Activated T-helper 17 cell treated with anti-CD3 and anti-CD28 coated beads, Interleukin-2, amount 50 U/mL, for 72 hours (primary cell): ENCODE measurements around the gene SYPL2. TPM values are rescaled to one million over a fixed set of nuclear protein-coding genes. Genes with fewer than 3 reads are reported as not detected.
"Not testable (repeated sequence)": the region's sequence is repeated elsewhere in the genome, so short reads cannot be mapped to it uniquely, and the experiment has no call there.

Experiments
- ATAC-seq: fragments of 150-1000 bp; cut with Tn5 transposase; replicated peaks from 2 replicates; pipeline ENCODE4 v1.10.0; 2021; ENCODE audit warnings: mild to moderate bottlenecking, moderate library complexity
- H3K27ac Mint-ChIP-seq: one replicate; pipeline ENCODE4 v1.8.0; 2022; ENCODE audit warnings: mixed read lengths
- H3K27me3 Mint-ChIP-seq: one replicate; pipeline ENCODE4 v1.8.0; 2022; ENCODE audit warnings: mixed read lengths
- H3K36me3 Mint-ChIP-seq: one replicate; pipeline ENCODE4 v1.8.0; 2022; ENCODE audit warnings: low read depth, mild to moderate bottlenecking, mixed read lengths
- H3K4me1 Mint-ChIP-seq: one replicate; pipeline ENCODE4 v1.8.0; 2022; ENCODE audit warnings: mixed read lengths
- H3K4me3 Mint-ChIP-seq: one replicate; pipeline ENCODE4 v1.8.0; 2022; ENCODE audit warnings: mild to moderate bottlenecking, mixed read lengths
- H3K9me3 Mint-ChIP-seq: one replicate; pipeline ENCODE4 v1.8.0; 2022; ENCODE audit warnings: mixed read lengths
- total RNA-seq, 2 donors: library from RNA; stranded (reverse); gene quantifications; one replicate each; pipeline ENCODE4 v1.2.3, GENCODE V29; 2022

Gene SYPL2
- total RNA-seq = not detected

GRCh38 chr1:109466452-109467300, at the start of gene SYPL2:
Gene SYPL2 (plus strand): TSS chr1:109466546. CDS start chr1:109466844, 298 bp downstream.
- Mint-ChIP-seq H3K27ac (no peak within 1 kb of the TSS), H3K36me3 (no peaks in the 10 kb centered on the region)

GRCh38 chr1:109423498-109423897, 42.8 kb upstream of the SYPL2 start:
- Mint-ChIP-seq H3K4me1 (peaks cover 22% of the 10 kb centered on the region), H3K27ac (peak overlapping the region; percentile 39), H3K9me3 (no peaks in the 10 kb centered on the region), H3K36me3 (peaks cover 72% of the 10 kb centered on the region), H3K27me3 (no peaks in the 10 kb centered on the region), H3K4me3 (peak overlapping the region; percentile 92)
- no peak for ATAC-seq

More at GRCh38 chr1:109466452-109467300, at the start of gene SYPL2:
- Mint-ChIP-seq H3K9me3 (no peaks in the 10 kb centered on the region), H3K4me1 (no peaks in the 10 kb centered on the region), H3K27me3 (peaks cover 44% of the 10 kb centered on the region), H3K4me3 (peak within 1 kb of the TSS; percentile 61)
- ATAC-seq = peak; percentile 58

GRCh38 chr1:109425391-109426280, 40.7 kb upstream of the SYPL2 start:
- peak overlapping the region; percentile 92 for H3K4me3 Mint-ChIP-seq
- peak; percentile 56 for ATAC-seq
- H3K27me3 Mint-ChIP-seq = no peaks in the 10 kb centered on the region
- H3K4me1 Mint-ChIP-seq = peaks cover 22% of the 10 kb centered on the region
- peaks cover 51% of the 10 kb centered on the region for H3K36me3 Mint-ChIP-seq
- no peaks in the 10 kb centered on the region for H3K9me3 Mint-ChIP-seq
- peak overlapping the region; percentile 39 for H3K27ac Mint-ChIP-seq

- Mint-ChIP-seq H3K27me3 (no peaks in the 10 kb centered on the region), H3K9me3 (no peaks in the 10 kb centered on the region), H3K27ac (peak within 1 kb of the TSS; percentile 39), H3K36me3 (peaks cover 42% of the 10 kb centered on the region), H3K4me3 (peak within 1 kb of the TSS; percentile 92), H3K4me1 (peaks cover 22% of the 10 kb centered on the region)
- ATAC-seq = peak; percentile 96
These were observed 39.8 kb upstream of the SYPL2 start, which contains the start of gene PSMA5 for GRCh38 chr1:109426281-109427170. Gene PSMA5 (minus strand): TSS chr1:109426448. CDS start chr1:109426330, 118 bp downstream.

GRCh38 chr1:109427171-109427467, 39.2 kb upstream of the SYPL2 start:
- Mint-ChIP-seq H3K36me3 (peaks cover 36% of the 10 kb centered on the region), H3K4me1 (peaks cover 20% of the 10 kb centered on the region), H3K27me3 (no peaks in the 10 kb centered on the region), H3K9me3 (no peaks in the 10 kb centered on the region), H3K4me3 (peak overlapping the region; percentile 92), H3K27ac (peak overlapping the region; percentile 39)
- ATAC-seq = no peak

- Mint-ChIP-seq H3K4me1 (peaks cover 3% of the 10 kb centered on the region), H3K27ac (no peak overlapping the region), H3K27me3 (peaks cover 6% of the 10 kb centered on the region), H3K4me3 (no peak overlapping the region), H3K36me3 (no peaks in the 10 kb centered on the region), H3K9me3 (no peaks in the 10 kb centered on the region)
- no peak for ATAC-seq
These were observed 34.0 kb upstream of the SYPL2 start for GRCh38 chr1:109432336-109432735.

- Mint-ChIP-seq H3K4me1 (no peaks in the 10 kb centered on the region), H3K27ac (no peak overlapping the region), H3K36me3 (no peaks in the 10 kb centered on the region), H3K4me3 (no peak overlapping the region), H3K27me3 (peaks cover 6% of the 10 kb centered on the region), H3K9me3 (no peaks in the 10 kb centered on the region)
- ATAC-seq = no peak
These were observed 33.0 kb upstream of the SYPL2 start for GRCh38 chr1:109433322-109433721.

- H3K36me3 Mint-ChIP-seq = no peaks in the 10 kb centered on the region
- no peak for ATAC-seq
- H3K27me3 Mint-ChIP-seq = peaks cover 6% of the 10 kb centered on the region
- no peak overlapping the region for H3K27ac Mint-ChIP-seq
- H3K4me3 Mint-ChIP-seq = no peak overlapping the region
- H3K9me3 Mint-ChIP-seq = no peaks in the 10 kb centered on the region
- no peaks in the 10 kb centered on the region for H3K4me1 Mint-ChIP-seq
These were observed 31.9 kb upstream of the SYPL2 start for GRCh38 chr1:109434484-109434883.

- peaks cover 6% of the 10 kb centered on the region for H3K27me3 Mint-ChIP-seq
- no peaks in the 10 kb centered on the region for H3K4me1 Mint-ChIP-seq
- no peak overlapping the region for H3K4me3 Mint-ChIP-seq
- H3K36me3 Mint-ChIP-seq = no peaks in the 10 kb centered on the region
- ATAC-seq = peak; percentile 80
- no peaks in the 10 kb centered on the region for H3K9me3 Mint-ChIP-seq
- H3K27ac Mint-ChIP-seq = no peak overlapping the region
These were observed 27.5 kb upstream of the SYPL2 start for GRCh38 chr1:109438798-109439297.

GRCh38 chr1:109441069-109441468, 25.3 kb upstream of the SYPL2 start:
- Mint-ChIP-seq H3K36me3 (no peaks in the 10 kb centered on the region), H3K4me3 (no peak overlapping the region), H3K27me3 (peaks cover 4% of the 10 kb centered on the region), H3K4me1 (no peaks in the 10 kb centered on the region), H3K27ac (no peak overlapping the region), H3K9me3 (no peaks in the 10 kb centered on the region)
- ATAC-seq = no peak

GRCh38 chr1:109443476-109443875, 22.9 kb upstream of the SYPL2 start:
- H3K36me3 Mint-ChIP-seq = no peaks in the 10 kb centered on the region
- no peak for ATAC-seq
- H3K4me3 Mint-ChIP-seq = no peak overlapping the region
- no peak overlapping the region for H3K27ac Mint-ChIP-seq
- no peaks in the 10 kb centered on the region for H3K4me1 Mint-ChIP-seq
- H3K9me3 Mint-ChIP-seq = no peaks in the 10 kb centered on the region
- H3K27me3 Mint-ChIP-seq = peaks cover 9% of the 10 kb centered on the region

- no peaks in the 10 kb centered on the region for H3K4me1 Mint-ChIP-seq
- H3K27ac Mint-ChIP-seq = no peak overlapping the region
- no peaks in the 10 kb centered on the region for H3K36me3 Mint-ChIP-seq
- H3K9me3 Mint-ChIP-seq = no peaks in the 10 kb centered on the region
- no peak for ATAC-seq
- H3K27me3 Mint-ChIP-seq = peaks cover 9% of the 10 kb centered on the region
- no peak overlapping the region for H3K4me3 Mint-ChIP-seq
These were observed 22.0 kb upstream of the SYPL2 start for GRCh38 chr1:109444346-109444745.

- H3K9me3 Mint-ChIP-seq, H3K4me3 Mint-ChIP-seq, H3K4me1 Mint-ChIP-seq, ATAC-seq, H3K27ac Mint-ChIP-seq, H3K36me3 Mint-ChIP-seq: not testable (repeated sequence)
- peaks cover 16% of the 10 kb centered on the region for H3K27me3 Mint-ChIP-seq
These were observed 20.2 kb upstream of the SYPL2 start for GRCh38 chr1:109445949-109446695.
